NCI-H2171 (cell line): ENCODE data around the gene DEK.
"Not testable (repeated sequence)": the region's sequence is repeated elsewhere in the genome, so short reads cannot be mapped to it uniquely, and the experiment has no call there.

Source experiments
- DNase-seq: peaks from one replicate; lab custom pipeline; 2025; lab: John Stamatoyannopoulos, UW

DEK gene, protein sequence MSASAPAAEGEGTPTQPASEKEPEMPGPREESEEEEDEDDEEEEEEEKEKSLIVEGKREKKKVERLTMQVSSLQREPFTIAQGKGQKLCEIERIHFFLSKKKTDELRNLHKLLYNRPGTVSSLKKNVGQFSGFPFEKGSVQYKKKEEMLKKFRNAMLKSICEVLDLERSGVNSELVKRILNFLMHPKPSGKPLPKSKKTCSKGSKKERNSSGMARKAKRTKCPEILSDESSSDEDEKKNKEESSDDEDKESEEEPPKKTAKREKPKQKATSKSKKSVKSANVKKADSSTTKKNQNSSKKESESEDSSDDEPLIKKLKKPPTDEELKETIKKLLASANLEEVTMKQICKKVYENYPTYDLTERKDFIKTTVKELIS

DNA sequence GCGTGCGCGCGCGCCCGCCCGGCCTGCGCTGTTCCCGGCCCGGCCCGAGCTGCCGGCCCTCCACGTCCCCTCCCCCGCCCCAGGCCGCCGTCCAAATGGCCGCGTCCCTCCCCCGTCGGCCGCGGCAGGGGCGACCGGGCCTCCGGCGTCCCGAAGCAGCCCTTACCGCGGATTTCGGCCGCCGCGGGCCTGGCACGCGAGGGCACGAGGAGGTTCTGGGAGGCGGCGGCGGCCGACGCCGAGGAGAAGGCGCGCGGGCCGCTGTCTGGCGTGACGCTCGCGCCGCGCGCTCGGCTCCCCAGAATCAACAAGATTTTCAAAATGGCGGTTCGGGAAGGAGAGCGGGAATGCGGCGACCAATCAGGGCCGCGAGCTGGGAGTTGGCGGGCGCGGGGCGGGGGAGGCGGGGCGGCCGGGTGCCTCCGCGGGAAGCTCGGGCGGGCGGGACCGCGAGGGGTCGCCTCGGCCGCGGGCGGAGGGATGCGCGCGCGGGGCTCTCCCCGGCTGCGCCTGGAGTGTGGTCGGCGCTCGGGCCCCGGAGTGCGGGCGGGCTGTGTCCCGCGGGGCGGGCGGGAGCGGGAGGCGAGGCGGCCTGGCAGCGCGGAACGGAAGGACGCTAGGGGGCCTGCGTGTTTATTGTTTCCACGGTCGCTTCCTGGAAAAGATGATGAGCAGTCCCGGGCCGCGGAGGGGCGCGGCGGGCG is at the start of gene DEK:
DEK (minus strand) TSS at position 312 of the 704 bp plus-strand sequence. CDS start 543 bp downstream, outside the sequence.
- DNase-seq, result peak; percentile 91

DNA sequence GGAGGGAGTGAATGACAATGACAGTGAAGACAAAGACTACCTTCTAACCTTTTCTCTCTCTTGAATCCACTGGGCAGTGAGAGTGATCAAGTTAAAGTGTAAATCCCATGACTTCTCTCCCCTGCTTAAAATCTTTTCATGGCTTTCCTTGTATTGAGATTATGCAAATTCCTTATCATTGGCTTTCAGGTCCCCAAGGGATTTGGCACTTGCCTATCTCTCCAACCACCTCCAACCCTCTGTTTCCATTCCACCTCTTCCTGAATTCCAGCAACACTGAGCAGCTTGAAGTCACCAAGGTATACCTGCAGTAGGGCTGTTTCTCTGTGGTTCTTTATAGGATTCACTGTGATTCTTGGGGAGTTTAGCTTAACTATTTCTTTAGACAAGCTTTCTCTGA is 48.0 kb upstream of the DEK start:
- DNase-seq, result no peak

DNA sequence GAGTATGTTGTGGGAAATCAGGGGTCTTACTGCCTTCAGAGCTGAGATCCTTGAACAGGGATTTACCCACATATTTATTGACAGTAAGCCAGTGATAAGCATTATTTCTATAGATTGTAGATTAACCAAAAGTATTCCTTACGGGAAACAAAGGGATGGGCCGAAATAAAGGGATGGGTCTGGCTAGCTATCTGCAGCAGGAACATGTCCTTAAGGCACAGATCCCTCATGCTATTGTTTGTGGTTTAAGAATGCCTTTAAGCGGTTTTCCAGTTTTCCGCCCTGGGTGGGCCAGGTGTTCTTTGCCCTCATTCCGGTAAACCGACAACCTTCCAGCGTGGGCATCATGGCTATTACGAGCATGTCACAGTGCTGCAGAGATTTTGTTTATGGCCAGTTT is 45.7 kb upstream of the DEK start:
- not testable (repeated sequence) for DNase-seq

DNA sequence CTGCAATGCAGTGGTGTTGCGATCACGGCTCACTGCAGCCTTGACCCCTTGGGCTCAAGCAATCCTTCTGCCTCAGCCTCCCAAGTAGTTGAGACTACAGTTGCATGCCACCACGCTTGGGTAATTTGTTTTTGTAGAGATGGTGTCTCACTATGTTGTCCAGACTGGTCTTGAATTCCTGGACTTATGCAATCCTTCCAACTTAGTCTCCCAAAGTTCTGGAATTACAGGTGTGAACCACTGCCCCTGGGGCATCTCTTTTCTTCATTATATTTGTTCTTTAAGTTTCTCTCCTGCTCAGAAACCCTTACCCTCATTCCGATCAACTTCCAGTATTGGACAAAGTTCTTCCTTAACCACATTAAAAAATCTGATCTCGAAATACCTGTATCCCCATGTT is 44.7 kb upstream of the DEK start:
- no peak for DNase-seq

DNA sequence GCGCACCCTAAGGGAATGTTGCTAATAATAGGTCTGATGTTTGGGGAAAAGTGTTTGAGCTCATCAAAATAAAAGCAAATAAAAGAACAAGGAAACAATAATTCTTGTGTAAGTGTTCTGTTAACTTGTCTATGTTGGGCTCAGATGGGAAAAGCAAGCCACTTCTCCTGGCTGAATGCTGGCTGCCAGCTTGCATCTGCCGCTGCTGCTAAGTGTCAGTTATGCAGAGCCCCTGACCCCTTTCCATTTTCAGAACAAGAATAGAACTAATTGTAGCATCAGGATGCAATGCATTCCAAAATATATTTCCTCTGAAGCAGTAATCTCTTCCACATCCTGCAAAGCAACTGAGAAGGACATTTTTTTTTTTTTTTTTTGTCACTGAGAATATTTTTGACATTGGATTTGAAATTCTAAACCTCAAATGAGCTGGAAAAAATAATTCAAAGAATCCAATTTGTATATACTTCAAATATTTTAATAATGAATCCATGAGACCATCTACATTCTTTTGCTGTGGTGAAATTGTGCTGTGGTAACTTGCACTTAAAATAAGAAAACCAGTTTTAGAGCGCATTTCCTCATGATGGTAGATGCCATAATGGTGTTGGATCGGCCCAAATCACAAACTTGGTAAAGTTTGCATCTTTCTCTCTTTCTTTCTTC is 43.9 kb upstream of the DEK start:
- no peak for DNase-seq

DNA sequence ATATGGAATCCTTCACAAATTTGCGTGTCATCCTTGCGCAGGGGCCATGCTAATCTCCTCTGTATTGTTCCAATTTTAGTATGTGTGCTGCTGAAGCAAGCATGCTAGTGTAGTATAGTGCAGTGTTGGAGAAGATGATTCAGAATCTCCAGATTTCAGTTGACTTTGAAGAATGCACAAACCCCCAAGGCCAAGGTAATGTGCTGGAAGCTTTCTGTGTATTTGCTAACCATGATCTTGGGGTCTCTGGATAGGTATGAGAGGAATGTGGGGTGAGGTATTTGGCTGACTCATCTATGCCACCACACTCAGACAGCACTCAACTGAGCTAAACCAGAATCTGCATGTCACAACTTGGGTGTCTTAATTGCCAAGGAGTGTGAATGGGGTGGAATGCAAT is 42.6 kb upstream of the DEK start:
- no peak for DNase-seq

DNA sequence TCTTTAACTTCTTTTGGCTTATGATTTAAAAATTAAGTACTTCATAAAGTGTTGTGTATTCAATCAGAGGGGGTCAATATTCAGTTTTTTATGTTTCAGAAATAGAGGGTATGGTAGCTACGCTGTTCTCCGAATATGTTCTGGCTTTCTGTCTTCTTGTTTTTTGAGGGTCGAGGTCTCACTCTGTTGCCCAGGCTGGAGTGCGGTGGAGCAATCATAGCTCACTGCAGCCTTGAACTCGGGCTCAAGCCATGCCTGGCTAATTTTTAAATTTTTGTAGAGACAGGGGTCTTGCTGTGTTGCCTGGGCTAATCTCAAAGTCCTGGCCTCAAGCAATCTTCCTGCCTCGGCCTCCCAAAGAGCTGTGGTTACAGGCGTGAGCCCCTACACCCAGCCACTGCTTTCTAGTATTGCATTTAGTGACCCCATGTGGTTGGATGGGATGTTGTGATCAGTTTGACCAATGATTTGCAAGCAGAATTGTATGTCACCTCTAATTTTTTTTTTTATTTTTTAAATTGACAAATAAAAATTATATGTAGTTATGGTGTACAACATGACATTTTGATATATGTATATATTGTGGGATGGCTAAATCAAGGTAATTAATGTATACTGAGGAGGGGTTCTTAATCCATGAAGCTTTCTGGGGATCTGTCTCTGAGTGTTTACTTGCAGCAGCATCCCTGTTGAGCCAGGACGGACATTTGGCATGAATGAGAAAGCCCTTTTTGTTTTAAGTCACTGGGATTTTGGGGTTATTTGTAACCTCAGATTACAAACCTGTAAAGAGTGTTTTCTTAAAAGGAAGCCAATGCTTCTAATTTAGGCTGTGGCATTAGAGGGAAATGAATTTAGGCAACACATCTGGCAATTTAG is 38.5 kb upstream of the DEK start:
- no peak for DNase-seq

DNA sequence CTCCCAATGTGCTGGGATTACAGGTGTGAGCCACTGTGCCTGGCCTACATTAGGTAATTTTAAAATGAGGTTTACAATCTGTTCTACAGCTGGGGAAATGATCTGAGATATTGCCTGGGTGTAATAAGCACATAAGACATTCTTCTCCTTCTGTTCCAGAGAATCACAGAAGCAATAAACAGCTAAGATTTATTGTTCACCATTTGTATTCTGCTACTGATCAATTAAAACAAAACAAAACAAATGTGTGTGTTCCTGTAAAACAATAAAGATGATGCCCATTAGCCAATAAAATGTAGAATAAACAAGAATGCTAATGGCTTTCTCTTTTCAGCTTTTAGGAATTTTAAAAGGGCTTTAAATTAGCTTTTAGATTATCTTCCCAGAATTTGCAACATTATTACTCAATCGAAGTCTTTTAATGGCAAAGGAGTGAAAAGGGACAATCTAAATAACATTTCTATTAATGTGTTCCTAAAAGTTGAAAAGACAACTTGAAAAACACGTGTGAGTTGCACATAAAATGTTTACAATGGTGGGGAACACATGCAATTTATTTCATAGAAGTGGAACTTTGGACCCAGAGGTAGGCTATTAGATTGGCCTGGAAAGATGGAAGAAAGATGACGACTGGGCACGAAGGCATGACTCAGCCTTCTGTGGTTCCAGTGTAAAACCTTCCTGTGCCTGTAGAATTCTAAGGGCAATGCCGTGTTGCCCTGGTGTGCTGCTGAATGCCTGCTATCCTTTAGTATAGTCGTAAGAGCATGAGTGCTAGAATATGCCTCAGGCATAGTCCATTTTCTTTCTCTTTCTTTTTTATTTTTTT is 29.0 kb upstream of the DEK start:
- DNase-seq, result no peak

DNA sequence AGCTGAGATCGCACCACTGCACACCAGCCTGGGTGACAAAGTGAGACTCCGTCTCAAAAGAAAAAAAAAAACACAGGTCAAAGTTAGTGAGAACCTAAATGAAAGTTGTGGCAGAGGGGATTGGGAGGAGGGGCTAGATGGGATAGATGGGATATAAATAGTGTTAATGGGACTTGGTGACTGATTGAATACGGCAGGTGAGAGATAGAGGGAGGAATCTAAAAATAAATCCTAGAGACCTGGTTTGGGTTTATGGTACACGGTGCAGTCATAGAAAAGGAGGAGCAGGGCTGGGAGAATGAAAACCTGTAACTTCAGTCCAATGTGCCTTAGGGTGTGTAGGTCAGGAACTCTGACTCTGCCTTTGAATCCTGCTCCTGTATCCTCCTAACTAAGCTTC is 25.0 kb upstream of the DEK start:
- DNase-seq, result no peak

DNA sequence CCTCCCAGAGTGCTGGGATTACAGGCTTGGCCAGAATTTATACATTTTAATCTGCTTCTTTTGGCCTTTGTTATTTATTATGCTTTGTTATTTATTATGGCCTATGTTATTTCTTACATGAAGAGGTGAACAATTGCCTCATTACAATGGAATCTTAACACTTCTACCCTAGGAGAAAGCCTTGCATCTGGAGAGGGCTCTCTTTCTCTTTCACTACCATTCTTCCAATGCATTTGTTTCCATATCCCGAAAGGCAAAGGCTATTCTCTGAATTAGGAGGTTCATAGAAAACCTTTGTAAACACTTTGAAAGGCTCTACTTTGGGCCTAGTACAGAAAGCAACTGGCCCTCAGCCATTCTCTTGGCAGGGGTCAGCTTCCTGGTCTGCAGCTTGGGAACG is 19.9 kb upstream of the DEK start:
- no peak for DNase-seq

DNA sequence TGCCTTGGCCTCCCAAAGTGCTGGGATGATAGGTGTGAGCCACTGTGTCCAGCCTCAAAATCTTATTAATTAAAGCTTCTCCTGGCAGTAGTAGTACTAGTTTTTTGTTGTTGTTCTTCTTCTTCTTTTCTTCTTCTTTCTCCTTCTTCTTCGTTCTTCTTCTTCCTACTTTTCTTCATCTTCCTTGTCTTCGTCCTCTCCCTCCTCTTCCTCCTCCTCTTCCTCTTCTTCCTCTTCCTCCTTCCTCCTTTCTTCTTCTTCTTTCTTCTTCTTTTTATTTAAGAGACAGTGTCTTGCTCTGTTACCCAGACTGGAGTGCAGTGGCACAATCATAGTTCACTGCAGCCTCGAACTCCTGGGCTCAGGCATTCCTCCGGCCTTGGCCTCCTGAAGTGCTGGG is 17.2 kb upstream of the DEK start:
- no peak for DNase-seq

DNA sequence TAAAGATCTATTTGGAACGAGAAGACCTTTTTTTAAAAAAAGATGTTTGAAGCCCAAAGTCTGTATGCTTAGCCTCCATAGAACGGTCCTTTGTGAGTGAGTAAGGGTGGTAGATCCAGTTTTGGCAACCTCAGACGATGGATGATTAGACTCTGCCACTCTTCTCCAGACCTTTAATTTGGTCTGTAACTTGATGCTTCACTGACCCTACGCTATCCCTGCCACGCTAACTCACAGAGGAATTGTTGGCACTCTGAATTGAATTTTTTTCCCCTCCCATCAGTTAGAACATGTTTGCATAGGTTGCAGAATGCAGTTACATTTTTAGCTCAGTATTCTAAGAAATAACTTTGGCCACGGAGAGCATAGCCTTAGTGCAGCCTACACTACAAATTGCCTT is 15.8 kb upstream of the DEK start:
- DNase-seq, result peak; percentile 49

DNA sequence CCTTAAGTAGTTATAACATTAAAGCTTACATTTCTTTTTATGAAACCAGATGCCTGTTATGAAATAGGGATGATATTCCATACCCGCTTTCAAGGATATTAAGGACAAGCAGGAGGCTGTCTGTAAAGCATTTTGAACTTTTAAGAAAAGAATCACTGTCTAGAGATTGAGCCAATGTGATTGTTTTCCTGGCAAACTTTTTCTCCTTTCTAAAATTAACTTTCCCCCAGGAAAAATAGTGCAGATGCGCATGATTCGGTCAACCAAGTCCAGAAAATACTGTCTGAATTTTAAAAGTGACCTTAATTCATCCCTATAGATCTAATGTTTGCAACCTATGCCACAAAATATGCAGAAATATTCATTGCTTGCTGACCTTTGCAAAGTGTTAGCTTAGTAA is 15.1 kb upstream of the DEK start:
- no peak for DNase-seq

DNA sequence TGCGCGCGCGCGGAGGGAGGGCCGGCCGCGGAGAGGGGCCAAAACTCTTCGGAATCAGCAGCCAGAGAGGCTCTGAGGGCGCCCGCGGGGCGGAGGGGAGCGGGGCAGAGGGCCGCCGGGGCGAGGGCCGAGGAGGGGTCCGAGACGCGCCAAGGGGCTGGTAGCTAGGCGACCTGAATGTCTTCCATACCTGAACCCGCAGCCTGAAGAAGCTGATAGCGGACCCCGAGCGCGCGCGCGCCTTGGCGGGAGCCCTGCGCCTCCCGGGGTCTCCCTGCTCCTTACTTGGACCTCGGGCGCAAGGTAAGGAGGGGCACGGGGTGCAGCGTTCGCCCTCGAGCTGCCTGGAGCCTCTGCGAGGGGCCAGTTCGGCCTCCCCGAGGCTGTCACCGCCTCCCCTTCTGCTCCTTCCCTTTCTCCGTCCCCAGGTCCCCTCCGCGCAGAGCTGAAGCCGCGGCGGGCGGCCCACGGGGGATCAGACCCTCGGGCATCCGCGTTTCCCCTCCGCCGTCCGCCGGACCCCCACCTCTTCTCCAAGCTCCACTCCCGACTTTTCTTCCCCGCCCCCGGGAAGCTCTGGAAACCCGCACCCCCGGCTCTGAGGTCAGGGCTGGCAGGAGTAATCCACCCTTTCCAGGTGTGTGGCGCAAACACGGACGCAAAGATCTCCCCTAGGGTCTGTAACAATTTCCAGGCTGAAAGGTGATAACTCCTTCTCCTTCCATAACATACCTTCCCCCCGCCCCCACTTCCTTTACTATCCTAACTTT is 13.1 kb upstream of the DEK start:
- DNase-seq, result no peak

DNA sequence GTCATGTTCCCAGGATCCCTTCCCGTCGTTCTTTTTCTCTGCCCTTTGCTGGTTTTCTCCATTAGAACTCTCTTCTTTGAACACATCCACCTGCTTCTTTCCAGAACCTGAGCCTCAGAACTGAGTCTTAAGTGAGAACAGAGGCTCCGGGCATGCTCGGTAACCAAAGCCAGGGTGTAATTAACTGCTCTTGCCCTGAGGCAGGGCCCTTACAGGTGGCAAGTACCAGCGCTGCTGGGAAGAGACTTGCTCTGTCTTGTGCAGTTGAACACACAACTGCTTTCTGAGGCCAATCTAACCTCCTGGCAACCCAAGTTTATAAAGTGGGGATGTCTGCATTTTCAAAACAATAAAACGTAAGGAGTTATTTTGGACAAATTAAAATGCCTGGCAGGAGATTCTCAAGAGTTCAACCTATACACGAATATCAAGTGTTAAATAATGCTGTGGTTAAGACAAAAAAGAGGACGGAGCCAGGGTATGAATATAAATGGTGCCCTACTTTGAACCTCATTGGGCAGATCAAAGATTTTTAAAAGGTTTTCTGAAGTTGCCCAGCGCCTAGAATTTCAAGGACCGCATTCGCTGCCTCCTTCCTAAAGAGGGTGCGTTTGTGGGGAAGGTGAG is 12.4 kb upstream of the DEK start:
- no peak for DNase-seq

DNA sequence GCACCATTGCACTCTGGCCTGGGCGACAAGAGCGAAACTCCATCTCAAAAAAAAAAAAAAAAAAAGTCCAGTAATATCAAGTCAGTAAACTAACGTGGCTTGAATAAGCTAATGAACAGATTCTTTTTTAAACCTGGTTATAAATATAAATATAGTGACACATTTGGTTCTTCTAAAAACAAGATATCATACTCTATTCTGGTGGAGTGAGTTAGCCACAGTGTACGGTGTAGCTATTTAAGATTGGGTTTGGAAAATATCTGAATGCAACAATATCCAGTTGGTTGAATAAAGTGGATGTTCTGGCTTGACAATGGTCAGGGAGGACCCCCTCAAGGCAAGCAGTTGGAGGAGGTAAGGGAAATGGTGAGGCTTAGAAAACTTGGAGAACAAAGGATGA is 5.9 kb upstream of the DEK start:
- DNase-seq, result no peak

DNA sequence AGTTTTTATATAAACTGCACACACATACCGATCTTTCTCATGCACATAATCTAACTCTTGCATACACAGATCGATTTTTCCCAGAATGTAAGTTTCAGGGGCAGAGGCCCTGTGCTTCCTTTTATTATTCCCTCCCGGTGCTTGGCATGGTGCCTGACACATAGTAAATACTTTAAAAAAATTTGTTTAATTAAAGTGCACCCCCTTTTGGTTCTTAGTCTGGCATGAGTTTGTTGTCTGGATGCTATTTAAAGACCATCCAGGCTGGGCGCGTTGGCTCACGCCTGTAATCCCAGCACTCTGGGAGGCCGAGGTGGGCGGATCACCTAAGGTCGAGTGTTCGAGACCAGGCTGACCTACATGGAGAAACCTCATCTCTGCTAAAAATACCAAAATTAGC is 5.4 kb upstream of the DEK start:
- DNase-seq, result no peak

DNA sequence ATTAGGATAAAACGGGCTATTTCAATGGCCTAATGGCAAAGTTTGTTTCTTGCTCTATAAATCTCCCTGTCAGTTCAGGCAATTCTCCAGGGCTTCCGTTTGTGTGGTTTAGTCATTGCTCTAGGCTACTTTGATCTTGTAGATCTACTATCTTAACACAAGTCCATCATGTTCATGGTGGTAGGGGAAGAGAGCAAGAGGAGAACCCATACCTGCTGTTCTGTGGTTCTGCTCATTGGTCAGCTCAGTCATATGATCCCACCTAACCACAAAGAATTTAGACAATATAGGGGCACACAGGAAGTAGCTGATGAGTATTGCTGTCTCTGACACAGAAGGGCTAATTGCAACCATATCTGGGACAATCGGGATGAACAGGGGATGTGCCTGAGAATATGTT is 4.9 kb upstream of the DEK start:
- no peak for DNase-seq

DNA sequence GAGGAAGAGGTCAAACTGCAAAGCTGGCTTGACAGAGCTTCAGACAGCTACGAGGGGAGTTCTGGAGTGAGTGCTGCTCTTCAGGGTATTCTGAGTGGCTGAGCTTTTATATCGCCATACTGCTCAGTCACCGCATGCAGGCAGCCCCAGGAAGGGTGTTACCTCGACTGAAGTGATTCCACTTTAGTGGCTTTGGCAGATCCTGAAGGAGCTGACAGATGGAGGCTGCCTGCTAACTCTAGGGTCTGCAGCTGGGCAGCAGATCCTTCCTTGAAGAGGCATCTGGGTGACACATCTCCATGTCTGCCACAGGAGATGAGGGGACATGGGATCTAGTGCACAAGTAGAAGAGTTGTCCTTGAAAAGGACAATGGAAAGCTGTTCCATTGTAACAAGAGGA is 3.7 kb upstream of the DEK start:
- peak; percentile 18 for DNase-seq

DNA sequence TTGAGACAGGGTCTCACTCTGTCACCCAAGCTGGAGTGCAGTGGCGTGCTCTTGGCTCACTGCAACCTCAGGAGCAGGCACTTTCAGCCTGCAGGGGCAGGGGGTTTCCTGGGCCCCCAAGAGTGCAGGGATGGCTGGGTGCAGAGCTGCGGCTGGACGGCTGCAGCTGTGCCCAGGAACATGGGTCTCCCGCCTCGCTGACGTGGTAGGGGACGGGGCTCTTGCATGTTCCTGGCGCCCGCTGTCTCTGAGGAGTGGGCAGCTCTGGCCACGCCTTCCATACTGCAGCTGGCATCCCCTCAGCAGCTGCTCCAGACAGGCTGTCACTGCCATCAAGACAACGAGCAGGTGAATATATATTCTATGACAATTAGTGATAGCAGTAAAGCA is 2.2 kb upstream of the DEK start:
- no peak for DNase-seq
